8988T (cell line): ENCODE results near the gene TIGD7.
"Not testable (repeated sequence)": the region's sequence is repeated elsewhere in the genome, so short reads cannot be mapped to it uniquely, and the experiment has no call there.

Experiments
- DNase-seq: peaks from one replicate; pipeline ENCODE4 v3.0.0; 2011

Gene TIGD7

GRCh38 chr16:3282103-3282729 is 23.0 kb downstream of the TIGD7 start:
- DNase-seq, result no peak

GRCh38 chr16:3281222-3281820 is 23.9 kb downstream of the TIGD7 start:
- no peak for DNase-seq

GRCh38 chr16:3276679-3277078 is 28.6 kb downstream of the TIGD7 start:
- no peak for DNase-seq

- DNase-seq, result no peak
These were observed 30.3 kb downstream of the TIGD7 start for GRCh38 chr16:3274947-3275346.

GRCh38 chr16:3274490-3274889 is 30.7 kb downstream of the TIGD7 start:
- no peak for DNase-seq

GRCh38 chr16:3271281-3271680 is 33.9 kb downstream of the TIGD7 start:
- not testable (repeated sequence) for DNase-seq

GRCh38 chr16:3270718-3271117 is 34.5 kb downstream of the TIGD7 start:
- not testable (repeated sequence) for DNase-seq

GRCh38 chr16:3268294-3268693 is 36.9 kb downstream of the TIGD7 start:
- DNase-seq, result no peak

- DNase-seq, result peak; percentile 48
These were observed 38.2 kb downstream of the TIGD7 start for GRCh38 chr16:3266873-3267537.

GRCh38 chr16:3264137-3265036 is 40.8 kb downstream of the TIGD7 start:
- DNase-seq, result no peak

- DNase-seq, result no peak
These were observed 42.7 kb downstream of the TIGD7 start for GRCh38 chr16:3262517-3262916.

- DNase-seq, result no peak
These were observed 45.4 kb downstream of the TIGD7 start for GRCh38 chr16:3259836-3260235.

GRCh38 chr16:3256866-3257465 is 48.3 kb downstream of the TIGD7 start:
- DNase-seq, result no peak

- no peak for DNase-seq
These were observed 48.9 kb downstream of the TIGD7 start, which contains the start of gene MEFV for GRCh38 chr16:3256146-3256865. TSS of gene MEFV (minus strand) at chr16:3256633. CDS start at chr16:3256587, 46 bp downstream.

- no peak for DNase-seq
These were observed 50.9 kb downstream of the TIGD7 start for GRCh38 chr16:3254309-3254708.

GRCh38 chr16:3252967-3253366 is 52.3 kb downstream of the TIGD7 start:
- DNase-seq, result no peak

GRCh38 chr16:3249451-3249850 is 55.8 kb downstream of the TIGD7 start:
- DNase-seq, result no peak

- DNase-seq, result no peak
These were observed 56.2 kb downstream of the TIGD7 start for GRCh38 chr16:3249020-3249419.
